ENCODE results near the gene ERAP2. TPM values are rescaled to one million over a fixed set of nuclear protein-coding genes. Genes with fewer than 3 reads are reported as not detected.

The ERAP2 gene
- total RNA-seq, 3 donors from 2014 or later, result 16.1 to 44.8 (median 19.5) TPM

DNA sequence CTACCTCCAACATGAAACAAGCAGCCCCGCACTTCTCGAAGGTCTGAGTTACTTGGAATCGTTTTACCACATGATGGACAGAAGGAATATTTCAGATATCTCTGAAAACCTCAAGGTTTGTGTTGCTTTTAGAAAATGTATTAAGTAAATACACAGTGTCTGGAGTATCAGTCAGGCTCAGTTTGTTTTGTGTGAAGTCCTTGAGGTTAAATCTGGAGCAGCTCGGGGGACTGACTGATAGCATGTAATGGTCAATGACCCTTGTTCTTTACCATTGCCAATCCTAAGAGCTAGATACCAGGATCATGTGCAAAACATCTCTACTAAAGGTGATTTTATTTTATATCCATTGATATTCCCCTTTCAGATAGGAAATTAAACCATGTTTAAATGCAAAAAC is 32.7 kb downstream of the ERAP2 start:
- DNase-seq (no peak), ATAC-seq (no peak)
- Histone ChIP-seq H3K4me1 (ENCODE audit: low read depth) (no peaks in the 10 kb centered on the region), H3K36me3 (ENCODE audit: low read depth) (no peaks in the 10 kb centered on the region), H3K4me3 (no peak overlapping the region), H3K9me3 (no peaks in the 10 kb centered on the region)
- TF ChIP-seq, protein P1, sequence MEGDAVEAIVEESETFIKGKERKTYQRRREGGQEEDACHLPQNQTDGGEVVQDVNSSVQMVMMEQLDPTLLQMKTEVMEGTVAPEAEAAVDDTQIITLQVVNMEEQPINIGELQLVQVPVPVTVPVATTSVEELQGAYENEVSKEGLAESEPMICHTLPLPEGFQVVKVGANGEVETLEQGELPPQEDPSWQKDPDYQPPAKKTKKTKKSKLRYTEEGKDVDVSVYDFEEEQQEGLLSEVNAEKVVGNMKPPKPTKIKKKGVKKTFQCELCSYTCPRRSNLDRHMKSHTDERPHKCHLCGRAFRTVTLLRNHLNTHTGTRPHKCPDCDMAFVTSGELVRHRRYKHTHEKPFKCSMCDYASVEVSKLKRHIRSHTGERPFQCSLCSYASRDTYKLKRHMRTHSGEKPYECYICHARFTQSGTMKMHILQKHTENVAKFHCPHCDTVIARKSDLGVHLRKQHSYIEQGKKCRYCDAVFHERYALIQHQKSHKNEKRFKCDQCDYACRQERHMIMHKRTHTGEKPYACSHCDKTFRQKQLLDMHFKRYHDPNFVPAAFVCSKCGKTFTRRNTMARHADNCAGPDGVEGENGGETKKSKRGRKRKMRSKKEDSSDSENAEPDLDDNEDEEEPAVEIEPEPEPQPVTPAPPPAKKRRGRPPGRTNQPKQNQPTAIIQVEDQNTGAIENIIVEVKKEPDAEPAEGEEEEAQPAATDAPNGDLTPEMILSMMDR (IDR thresholded peaks at IDR 0.05), result no peak
- intact Hi-C loops (cut with DNase I, micrococcal nuclease), result no loop called here

DNA sequence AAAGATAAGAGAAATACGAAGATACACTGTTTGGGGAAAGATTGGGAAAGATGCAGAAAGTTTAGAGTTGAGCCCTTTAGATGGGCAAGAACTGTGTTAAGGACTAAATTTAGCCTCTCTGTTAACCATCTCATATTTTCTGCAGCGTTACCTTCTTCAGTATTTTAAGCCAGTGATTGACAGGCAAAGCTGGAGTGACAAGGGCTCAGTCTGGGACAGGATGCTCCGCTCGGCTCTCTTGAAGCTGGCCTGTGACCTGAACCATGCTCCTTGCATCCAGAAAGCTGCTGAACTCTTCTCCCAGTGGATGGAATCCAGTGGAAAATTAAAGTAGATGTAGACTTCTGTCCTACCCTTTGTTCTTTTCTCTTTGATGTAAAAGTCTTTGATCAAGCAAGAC is 33.1 kb downstream of the ERAP2 start:
- no peaks in the 10 kb centered on the region for H3K9me3 ChIP-seq
- TF ChIP-seq, protein P1 (IDR thresholded peaks at IDR 0.05), result no peak
- no peak overlapping the region for H3K4me3 ChIP-seq
- no peak for ATAC-seq
- intact Hi-C loops (cut with DNase I, micrococcal nuclease), result no loop called here
- no peaks in the 10 kb centered on the region for H3K4me1 ChIP-seq (ENCODE audit: low read depth)
- DNase-seq, result no peak
- H3K36me3 ChIP-seq (ENCODE audit: low read depth), result no peaks in the 10 kb centered on the region

DNA sequence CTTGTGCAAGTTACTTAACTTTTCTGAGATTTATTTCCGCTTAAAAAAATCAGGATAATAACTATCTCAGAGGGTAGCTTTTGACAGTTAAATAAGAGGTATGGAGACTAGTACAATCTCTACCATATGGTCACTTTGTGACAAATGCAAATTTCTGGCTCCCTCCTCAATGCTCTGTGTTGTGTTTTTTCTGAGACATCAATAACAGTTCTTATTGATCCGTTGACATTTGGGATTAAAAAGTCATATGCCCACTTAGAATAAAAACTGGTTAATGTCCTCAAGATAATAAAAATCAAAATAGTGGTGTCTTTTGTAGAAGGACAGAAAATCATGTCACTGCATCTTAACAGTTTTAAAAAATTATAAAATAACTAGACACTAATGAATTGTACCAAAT is 34.8 kb downstream of the ERAP2 start:
- no peak for ATAC-seq
- TF ChIP-seq, protein P1 (IDR thresholded peaks at IDR 0.05), result no peak
- H3K36me3 ChIP-seq (ENCODE audit: low read depth), result no peaks in the 10 kb centered on the region

DNA sequence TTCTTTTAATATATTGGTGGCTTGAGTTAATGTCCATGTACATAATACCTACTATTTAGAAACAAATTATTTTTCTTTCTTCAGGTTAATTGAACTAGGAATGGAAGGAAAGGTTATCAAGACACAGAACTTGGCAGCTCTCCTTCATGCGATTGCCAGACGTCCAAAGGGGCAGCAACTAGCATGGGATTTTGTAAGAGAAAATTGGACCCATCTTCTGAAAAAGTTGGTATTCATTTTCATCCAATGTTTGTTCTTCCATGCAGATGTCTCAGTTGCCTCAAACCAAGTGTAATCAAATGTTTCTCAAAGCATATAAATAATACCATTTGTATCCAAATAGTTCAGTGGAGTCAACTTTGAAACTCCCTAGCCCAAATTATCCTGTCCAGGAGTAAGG is 36.9 kb downstream of the ERAP2 start:
- intact Hi-C loops (cut with DNase I, micrococcal nuclease), result no loop called here
- ATAC-seq (no peak), DNase-seq (no peak)
- Histone ChIP-seq H3K4me3 (no peak overlapping the region), H3K4me1 (ENCODE audit: low read depth) (no peaks in the 10 kb centered on the region), H3K36me3 (ENCODE audit: low read depth) (no peaks in the 10 kb centered on the region), H3K9me3 (no peaks in the 10 kb centered on the region)
- TF ChIP-seq, protein P1 (IDR thresholded peaks at IDR 0.05), result no peak

More for the DNA sequence above, 34.8 kb downstream of the ERAP2 start:
- DNase-seq, result no peak
- Histone ChIP-seq H3K4me1 (ENCODE audit: low read depth) (no peaks in the 10 kb centered on the region), H3K9me3 (no peaks in the 10 kb centered on the region), H3K4me3 (no peak overlapping the region)
- intact Hi-C loops (cut with DNase I, micrococcal nuclease), result no loop called here

DNA sequence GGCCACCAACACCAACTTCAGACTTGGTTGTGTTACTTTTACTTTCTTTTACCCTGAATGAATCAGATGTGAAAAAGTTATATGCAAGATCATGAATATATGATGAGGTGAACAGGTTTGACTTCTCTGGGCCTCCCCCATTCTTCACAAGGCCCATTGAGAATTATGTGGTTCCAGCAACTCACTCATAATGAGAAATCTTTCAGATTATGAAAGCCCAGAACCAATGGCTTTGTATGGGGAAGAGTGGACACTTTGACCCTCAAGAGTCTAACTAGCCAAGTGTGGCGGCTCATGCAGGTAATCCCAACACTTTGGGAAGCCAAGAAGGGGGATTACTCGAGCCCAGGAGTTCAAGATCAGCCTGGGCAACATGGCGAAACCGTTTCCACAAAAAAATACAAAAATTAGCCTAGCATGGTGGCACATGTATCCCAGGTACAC is 43.5 kb downstream of the ERAP2 start:
- TF ChIP-seq, protein P1 (IDR thresholded peaks at IDR 0.05), result no peak
- intact Hi-C loops (cut with DNase I, micrococcal nuclease), result no loop called here
- H3K36me3 ChIP-seq (ENCODE audit: low read depth), result no peaks in the 10 kb centered on the region
- DNase-seq (no peak), ATAC-seq (no peak)
- no peaks in the 10 kb centered on the region for H3K4me1 ChIP-seq (ENCODE audit: low read depth)
- no peak overlapping the region for H3K4me3 ChIP-seq
- H3K9me3 ChIP-seq, result no peaks in the 10 kb centered on the region

DNA sequence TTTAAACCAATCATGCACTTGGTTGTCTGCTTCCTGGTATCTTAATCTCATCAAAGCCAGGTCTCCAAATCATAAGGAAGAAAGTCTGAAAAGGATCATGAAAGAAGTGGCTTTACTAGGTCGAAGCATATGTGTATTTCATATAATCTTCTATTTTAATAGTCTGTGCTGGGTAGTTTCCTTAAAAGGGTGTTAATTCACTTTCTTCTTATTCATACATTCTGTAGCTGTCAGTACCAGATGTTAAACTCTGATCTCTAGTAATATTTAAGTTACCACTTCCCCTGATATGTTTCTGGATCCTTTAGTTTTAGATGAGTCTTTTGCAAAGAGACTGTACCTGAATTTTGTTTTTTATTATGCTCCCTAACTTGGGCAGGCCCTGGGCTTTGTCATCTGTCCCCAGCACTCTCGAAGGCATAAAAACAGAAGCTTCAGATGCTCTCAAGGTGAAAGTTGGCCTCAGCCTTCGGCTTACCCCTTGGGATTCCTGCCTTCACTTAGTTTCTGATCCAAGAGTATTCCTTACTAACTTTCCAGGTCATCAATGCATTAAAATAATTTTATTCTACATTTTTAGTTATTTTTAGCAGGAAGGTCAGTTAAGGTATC is 44.5 kb downstream of the ERAP2 start:
- intact Hi-C loops (cut with DNase I, micrococcal nuclease), result no loop called here
- Histone ChIP-seq H3K4me3 (no peak overlapping the region), H3K9me3 (no peaks in the 10 kb centered on the region), H3K36me3 (ENCODE audit: low read depth) (no peaks in the 10 kb centered on the region), H3K4me1 (ENCODE audit: low read depth) (no peaks in the 10 kb centered on the region)
- ATAC-seq, result no peak
- DNase-seq, result no peak
- TF ChIP-seq, protein P1 (IDR thresholded peaks at IDR 0.05), result no peak

Data from mucosa of descending colon (tissue), 3 donors.